ENCODE results near the gene GALNT2. TPM values are rescaled to one million over a fixed set of nuclear protein-coding genes. Genes with fewer than 3 reads are reported as not detected.

Gene GALNT2
- polyA plus RNA-seq, 2 of the 4 experiments (the other 2 are of a cell fraction) = 66.9 to 114 TPM

GRCh38 chr1:230155021-230155420, 88.0 kb downstream of the GALNT2 start:
- ChIA-PET CTCF (interaction anchor here (1.0 to 1.1 kb wide), 3 partner anchors 11 to 35 kb away, joined by 3 to 4 read pairs (median 4); no protein-coding TSS in a partner anchor), POLR2A (no interaction called here)
- DNase-seq (ENCODE audit: low read depth in 1 of 2, low spot score in 1 of 2) (no peak), FAIRE-seq (no peak), ATAC-seq (no peak)
- WGBS (ENCODE audit: missing lambda C conversion rate) = 99% methylated on average over 18 of the region's 19 CpGs
- no peaks in the 10 kb centered on the region for H3K9me3 ChIP-seq
- H3K27ac ChIP-seq = no peak overlapping the region
- H3K4me3 ChIP-seq = no peak overlapping the region
- H3K4me2 ChIP-seq = no peak overlapping the region
- no peak for TF ChIP-seq ZC3H11A (IDR thresholded peaks at IDR 0.05)
- TF ChIP-seq NPAS2 (CRISPR knock-in tag; IDR thresholded peaks at IDR 0.05; ENCODE audit: borderline replicate concordance) = no peak
- no peak for TF ChIP-seq GATA3 (IDR thresholded peaks at IDR 0.05; ENCODE audit: borderline replicate concordance)
- no peak for TF ChIP-seq KDM5A (IDR thresholded peaks at IDR 0.05)
- no peak for TF ChIP-seq PBX3 (IDR thresholded peaks at IDR 0.05)
- TF ChIP-seq, protein P1, sequence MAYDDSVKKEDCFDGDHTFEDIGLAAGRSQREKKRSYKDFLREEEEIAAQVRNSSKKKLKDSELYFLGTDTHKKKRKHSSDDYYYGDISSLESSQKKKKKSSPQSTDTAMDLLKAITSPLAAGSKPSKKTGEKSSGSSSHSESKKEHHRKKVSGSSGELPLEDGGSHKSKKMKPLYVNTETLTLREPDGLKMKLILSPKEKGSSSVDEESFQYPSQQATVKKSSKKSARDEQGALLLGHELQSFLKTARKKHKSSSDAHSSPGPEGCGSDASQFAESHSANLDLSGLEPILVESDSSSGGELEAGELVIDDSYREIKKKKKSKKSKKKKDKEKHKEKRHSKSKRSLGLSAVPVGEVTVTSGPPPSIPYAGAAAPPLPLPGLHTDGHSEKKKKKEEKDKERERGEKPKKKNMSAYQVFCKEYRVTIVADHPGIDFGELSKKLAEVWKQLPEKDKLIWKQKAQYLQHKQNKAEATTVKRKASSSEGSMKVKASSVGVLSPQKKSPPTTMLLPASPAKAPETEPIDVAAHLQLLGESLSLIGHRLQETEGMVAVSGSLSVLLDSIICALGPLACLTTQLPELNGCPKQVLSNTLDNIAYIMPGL (CRISPR knock-in tag; IDR thresholded peaks at IDR 0.05; ENCODE audit: borderline replicate concordance) = no peak
- TF ChIP-seq, protein P2, sequence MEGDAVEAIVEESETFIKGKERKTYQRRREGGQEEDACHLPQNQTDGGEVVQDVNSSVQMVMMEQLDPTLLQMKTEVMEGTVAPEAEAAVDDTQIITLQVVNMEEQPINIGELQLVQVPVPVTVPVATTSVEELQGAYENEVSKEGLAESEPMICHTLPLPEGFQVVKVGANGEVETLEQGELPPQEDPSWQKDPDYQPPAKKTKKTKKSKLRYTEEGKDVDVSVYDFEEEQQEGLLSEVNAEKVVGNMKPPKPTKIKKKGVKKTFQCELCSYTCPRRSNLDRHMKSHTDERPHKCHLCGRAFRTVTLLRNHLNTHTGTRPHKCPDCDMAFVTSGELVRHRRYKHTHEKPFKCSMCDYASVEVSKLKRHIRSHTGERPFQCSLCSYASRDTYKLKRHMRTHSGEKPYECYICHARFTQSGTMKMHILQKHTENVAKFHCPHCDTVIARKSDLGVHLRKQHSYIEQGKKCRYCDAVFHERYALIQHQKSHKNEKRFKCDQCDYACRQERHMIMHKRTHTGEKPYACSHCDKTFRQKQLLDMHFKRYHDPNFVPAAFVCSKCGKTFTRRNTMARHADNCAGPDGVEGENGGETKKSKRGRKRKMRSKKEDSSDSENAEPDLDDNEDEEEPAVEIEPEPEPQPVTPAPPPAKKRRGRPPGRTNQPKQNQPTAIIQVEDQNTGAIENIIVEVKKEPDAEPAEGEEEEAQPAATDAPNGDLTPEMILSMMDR (IDR thresholded peaks at IDR 0.05) = no peak
- TF ChIP-seq FOXS1 (CRISPR knock-in tag; IDR thresholded peaks at IDR 0.05) = no peak
- no peak for TF ChIP-seq RNF2 (IDR thresholded peaks at IDR 0.05; ENCODE audit: borderline replicate concordance, low read depth)
- TF ChIP-seq ELK1 (IDR thresholded peaks at IDR 0.05; ENCODE audit: low read depth, low read length) = no peak
- TF ChIP-seq RAD21 (conservative IDR thresholded peaks at IDR 0.05 in 1 of 2, IDR thresholded peaks at IDR 0.05 in 1 of 2) = no peak
- TF ChIP-seq RARB (CRISPR knock-in tag; IDR thresholded peaks at IDR 0.05) = no peak
- peaks cover 22% of the 10 kb centered on the region for H3K4me1 ChIP-seq

GRCh38 chr1:230156068-230156467, 89.0 kb downstream of the GALNT2 start:
- CTCF ChIA-PET = interaction anchor here (1.0 to 1.1 kb wide), 2 partner anchors 11 to 12 kb away, joined by 3 to 4 read pairs; no protein-coding TSS in a partner anchor
- TF ChIP-seq EHF (CRISPR knock-in tag; IDR thresholded peaks at IDR 0.05) (no peak), ZSCAN20 (CRISPR knock-in tag; IDR thresholded peaks at IDR 0.05) (no peak), KDM5A (IDR thresholded peaks at IDR 0.05) (no peak), CEBPB (IDR thresholded peaks at IDR 0.05) (no peak), EHMT2 (IDR thresholded peaks at IDR 0.05; ENCODE audit: low read depth) (no peak), SREBF2 (IDR thresholded peaks at IDR 0.05) (no peak), GATA3 (IDR thresholded peaks at IDR 0.05; ENCODE audit: borderline replicate concordance) (no peak), NFE2L2 (conservative IDR thresholded peaks at IDR 0.05; ENCODE audit: low read length) (no peak), PHF8 (IDR thresholded peaks at IDR 0.05; ENCODE audit: borderline replicate concordance, low read depth) (no peak), ZFP36 (IDR thresholded peaks at IDR 0.05; ENCODE audit: borderline replicate concordance, partially characterized antibody) (no peak), RARB (CRISPR knock-in tag; IDR thresholded peaks at IDR 0.05) (no peak), POLR2AphosphoS2 (conservative IDR thresholded peaks at IDR 0.05; ENCODE audit: low read length) (no peak), RNF2 (IDR thresholded peaks at IDR 0.05; ENCODE audit: borderline replicate concordance, low read depth) (no peak), EP300 (IDR thresholded peaks at IDR 0.05) (no peak), RAD21 (conservative IDR thresholded peaks at IDR 0.05 in 1 of 2, IDR thresholded peaks at IDR 0.05 in 1 of 2) (no peak), FOSL2 (IDR thresholded peaks at IDR 0.05) (no peak), FOSL2 (CRISPR knock-in tag; IDR thresholded peaks at IDR 0.05) (no peak)
- TF ChIP-seq, protein P3, sequence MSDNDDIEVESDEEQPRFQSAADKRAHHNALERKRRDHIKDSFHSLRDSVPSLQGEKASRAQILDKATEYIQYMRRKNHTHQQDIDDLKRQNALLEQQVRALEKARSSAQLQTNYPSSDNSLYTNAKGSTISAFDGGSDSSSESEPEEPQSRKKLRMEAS (IDR thresholded peaks at IDR 0.05) = no peak
- TF ChIP-seq, protein P4, sequence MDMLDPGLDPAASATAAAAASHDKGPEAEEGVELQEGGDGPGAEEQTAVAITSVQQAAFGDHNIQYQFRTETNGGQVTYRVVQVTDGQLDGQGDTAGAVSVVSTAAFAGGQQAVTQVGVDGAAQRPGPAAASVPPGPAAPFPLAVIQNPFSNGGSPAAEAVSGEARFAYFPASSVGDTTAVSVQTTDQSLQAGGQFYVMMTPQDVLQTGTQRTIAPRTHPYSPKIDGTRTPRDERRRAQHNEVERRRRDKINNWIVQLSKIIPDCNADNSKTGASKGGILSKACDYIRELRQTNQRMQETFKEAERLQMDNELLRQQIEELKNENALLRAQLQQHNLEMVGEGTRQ (IDR thresholded peaks at IDR 0.05) = no peak
- TF ChIP-seq, protein P1 (CRISPR knock-in tag; IDR thresholded peaks at IDR 0.05; ENCODE audit: borderline replicate concordance) = no peak
- no peak for ATAC-seq
- POLR2A ChIA-PET = no interaction called here
- WGBS (ENCODE audit: missing lambda C conversion rate) = over 99% methylated on average over 4 of the region's 5 CpGs
- Histone ChIP-seq H3K27ac (0 out of 6 replicates have a peak overlapping the region, but pooled peaks of 1 of the 2 experiments have one; percentile 19), H3K4me3 (no peak overlapping the region), H3K4me2 (no peak overlapping the region), H3K9me3 (no peaks in the 10 kb centered on the region), H3K4me1 (peaks cover 26% of the 10 kb centered on the region)
- no peak for FAIRE-seq
- no peak for DNase-seq (ENCODE audit: low read depth in 1 of 2, low spot score in 1 of 2)

Measured in A549 (cell line).